ENCODE data around the gene ANKRD63. TPM values are rescaled to one million over a fixed set of nuclear protein-coding genes. Genes with fewer than 3 reads are reported as not detected.

The ANKRD63 gene
- total and polyA plus RNA-seq, 2 of the 8 experiments (the other 6 are each of a cell fraction or from before 2014, with no cell fraction given): 0.18 to 0.26 TPM

DNA sequence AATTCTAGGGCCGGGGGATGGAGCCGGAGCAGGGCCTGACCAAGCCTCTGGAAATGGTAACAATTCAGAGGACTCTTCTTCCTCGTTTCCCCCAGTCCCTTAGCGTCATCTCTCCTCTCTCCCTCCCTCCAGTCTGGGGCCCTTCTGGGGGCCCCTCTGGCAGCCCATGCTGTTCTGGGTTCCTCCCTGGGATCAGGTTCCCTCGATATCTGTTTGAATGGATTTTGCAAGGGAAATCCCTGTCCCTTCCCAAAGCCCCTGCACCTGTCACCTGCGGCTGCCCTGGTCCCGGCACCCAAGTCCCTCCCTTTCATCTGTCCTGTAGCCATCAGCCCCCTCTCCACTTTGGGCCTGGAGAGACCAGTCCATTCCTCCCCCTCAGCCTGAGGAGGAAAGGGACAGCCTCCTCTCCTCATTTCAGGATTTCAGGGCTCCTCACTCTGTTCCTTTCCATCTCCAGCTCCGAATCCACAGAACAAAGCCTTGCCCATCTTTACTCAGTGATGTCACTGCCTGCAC lies 26.5 kb upstream of the ANKRD63 start:
- no peak overlapping the region for H3K4me3 ChIP-seq (ENCODE audit: extremely low read depth in 1 of 4, insufficient read depth in 2 of 4, low read depth in 3 of 4, low read length in 4 of 4)
- CTCF ChIA-PET (ENCODE audit: partially characterized antibody): interaction anchor here (0.5 to 23.9 kb wide), 25 partner anchors 8 to 218 kb away, joined by 3 to 584 read pairs (median 10); partner anchors contain the start of genes ANKRD63, CCDC9B, INAFM2 and PAK6
- no peak for FAIRE-seq
- TF ChIP-seq RFX5 (IDR thresholded peaks at IDR 0.05; ENCODE audit: borderline replicate concordance, low read depth, low read length) (no peak), E2F6 (IDR thresholded peaks at IDR 0.05) (no peak), MAFK (IDR thresholded peaks at IDR 0.05; ENCODE audit: low read depth, low read length) (no peak), BACH1 (IDR thresholded peaks at IDR 0.05; ENCODE audit: low read length) (no peak), CTBP2 (IDR thresholded peaks at IDR 0.05; ENCODE audit: borderline replicate concordance, insufficient read depth, insufficient read length, low read length) (no peak), RAD21 (IDR thresholded peaks at IDR 0.05 in 1 of 2, conservative IDR thresholded peaks at IDR 0.05 in 1 of 2; ENCODE audit: low read depth in 2 of 2, low read length in 2 of 2) (no peak), NANOG (IDR thresholded peaks at IDR 0.05; ENCODE audit: insufficient read depth, low read depth, low read length, poor library complexity, severe bottlenecking) (no peak), PHF8 (conservative IDR thresholded peaks at IDR 0.05; ENCODE audit: low read depth, low read length) (no peak)
- TF ChIP-seq, protein P1, sequence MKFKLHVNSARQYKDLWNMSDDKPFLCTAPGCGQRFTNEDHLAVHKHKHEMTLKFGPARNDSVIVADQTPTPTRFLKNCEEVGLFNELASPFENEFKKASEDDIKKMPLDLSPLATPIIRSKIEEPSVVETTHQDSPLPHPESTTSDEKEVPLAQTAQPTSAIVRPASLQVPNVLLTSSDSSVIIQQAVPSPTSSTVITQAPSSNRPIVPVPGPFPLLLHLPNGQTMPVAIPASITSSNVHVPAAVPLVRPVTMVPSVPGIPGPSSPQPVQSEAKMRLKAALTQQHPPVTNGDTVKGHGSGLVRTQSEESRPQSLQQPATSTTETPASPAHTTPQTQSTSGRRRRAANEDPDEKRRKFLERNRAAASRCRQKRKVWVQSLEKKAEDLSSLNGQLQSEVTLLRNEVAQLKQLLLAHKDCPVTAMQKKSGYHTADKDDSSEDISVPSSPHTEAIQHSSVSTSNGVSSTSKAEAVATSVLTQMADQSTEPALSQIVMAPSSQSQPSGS (IDR thresholded peaks at IDR 0.05; ENCODE audit: low read length): no peak

More for the DNA sequence above, 26.5 kb upstream of the ANKRD63 start:
- Histone ChIP-seq H3K4me2 (ENCODE audit: insufficient read depth in 1 of 2, low read depth in 2 of 2, low read length in 2 of 2) (no peak overlapping the region), H3K56ac (replicated peaks; ENCODE audit: insufficient read length, low read depth, low read length) (no peak overlapping the region), H3K36me3 (ENCODE audit: control insufficient read depth in 2 of 4, insufficient read depth in 4 of 4, low read length in 3 of 4) (no peaks in the 10 kb centered on the region), H3K14ac (ENCODE audit: insufficient read length) (no peak overlapping the region), H3K18ac (ENCODE audit: extremely low read depth, low read length) (no peak overlapping the region), H2BK12ac (ENCODE audit: low read depth, low read length) (peak overlapping the region; percentile 75; the same call in 1 of the 2 replicates), H2BK120ac (replicated peaks; ENCODE audit: low read depth, low read length) (no peak overlapping the region), H3K4ac (replicated peaks; ENCODE audit: insufficient read length, low read depth, low read length) (no peak overlapping the region), H3K4me1 (replicated peaks in 1 of 4; ENCODE audit: control insufficient read depth in 3 of 4, insufficient read depth in 4 of 4, low read length in 3 of 4) (peaks cover 0 to 29% (median 21%) of the 10 kb centered on the region in 4 experiments; a peak in 6 of 7 replicates), H4K8ac (ENCODE audit: extremely low read depth, insufficient read depth, low read length) (no peak overlapping the region), H2AK5ac (ENCODE audit: low read depth, low read length) (no peak overlapping the region), H3K23ac (ENCODE audit: insufficient read length) (no peak overlapping the region), H4K5ac (ENCODE audit: insufficient read length, low read depth, low read length) (no peak overlapping the region), H4K91ac (replicated peaks; ENCODE audit: insufficient read length, low read length) (no peak overlapping the region), H2BK15ac (ENCODE audit: low read length) (peak overlapping the region; percentile 31; the same call in 1 of the 2 replicates), H3K23me2 (ENCODE audit: low read depth, low read length) (no peaks in the 10 kb centered on the region; the same call in 1 of the 2 replicates), H3K9ac (replicated peaks in 1 of 4; ENCODE audit: extremely low read depth in 1 of 4, low read depth in 3 of 4, low read length in 3 of 4) (no peak overlapping the region), H2BK20ac (ENCODE audit: low read length) (peak overlapping the region; percentile 93; the same call in 1 of the 2 replicates), H2AFZ (ENCODE audit: low read length) (no peak overlapping the region), H3K79me2 (ENCODE audit: control insufficient read depth in 1 of 2, insufficient read depth in 2 of 2, low read length in 2 of 2) (no peaks in the 10 kb centered on the region), H3K27ac (ENCODE audit: low read depth, low read length) (no peak overlapping the region), H2BK5ac (ENCODE audit: low read depth, low read length) (no peak overlapping the region), H3K27me3 (replicated peaks in 1 of 4; ENCODE audit: control insufficient read depth in 3 of 4, extremely low read depth in 1 of 4, insufficient read depth in 3 of 4, low read length in 3 of 4) (peaks cover 0 to 6% (median 0%) of the 10 kb centered on the region in 4 experiments; a peak in 3 of 7 replicates), H3K9me3 (ENCODE audit: insufficient read depth in 2 of 2, low read depth in 1 of 2, low read length in 1 of 2) (no peaks in the 10 kb centered on the region), H4K20me1 (replicated peaks in 1 of 2; ENCODE audit: control insufficient read depth in 1 of 2, insufficient read depth in 2 of 2, low read length in 2 of 2) (peaks cover 1 to 4% of the 10 kb centered on the region in 2 experiments), H3K79me1 (ENCODE audit: low read depth, low read length) (no peaks in the 10 kb centered on the region)
- 72% methylated on average over 8 of the region's 8 CpGs; no CpG with 5 or more reads in 1 of the 2 experiments for WGBS, 2 experiments (ENCODE audit: extremely low coverage in 1 of 2, insufficient coverage in 1 of 2, insufficient read length in 1 of 2, insufficient replicate concordance in 2 of 2, low coverage in 1 of 2, low lambda C conversion rate in 2 of 2, missing lambda C conversion rate in 1 of 2)
- POLR2A ChIA-PET (ENCODE audit: partially characterized antibody): interaction anchor here (0.8 to 6.0 kb wide), 9 partner anchors 14 to 111 kb away, joined by 3 to 29 read pairs (median 9); partner anchors contain the start of genes ANKRD63 and INAFM2
- DNase-seq (ENCODE audit: low read depth in 1 of 2, low spot score in 2 of 2): no peak

All from H1 (cell line).